Hindlimb muscle (tissue), 1 donor: ENCODE measurements around the gene NKD1. TPM values are rescaled to one million over a fixed set of nuclear protein-coding genes. Genes with fewer than 3 reads are reported as not detected.
"Not testable (repeated sequence)": the region's sequence is repeated elsewhere in the genome, so short reads cannot be mapped to it uniquely, and the experiment has no call there.

Experiments used
- DNase-seq: peaks from one replicate; pipeline ENCODE4 v3.0.0-alpha.2; 2013
- polyA plus RNA-seq: library from polyadenylated mRNA; unstranded; fragments of 120-200 nt; gene quantifications from one replicate; pipeline ENCODE4 v1.2.1, GENCODE V29; 2013; ENCODE audit not compliant: insufficient read length

NKD1 gene
- polyA plus RNA-seq, 1 donor, result 13.1 TPM

GRCh38 chr16:50559804-50560514 lies 11.8 kb downstream of the NKD1 start:
- DNase-seq, result no peak

- no peak for DNase-seq
Observed at GRCh38 chr16:50560903-50561863, 13.0 kb downstream of the NKD1 start.

GRCh38 chr16:50562657-50563056 lies 14.5 kb downstream of the NKD1 start:
- no peak for DNase-seq

GRCh38 chr16:50563989-50564388 lies 15.8 kb downstream of the NKD1 start:
- no peak for DNase-seq

- DNase-seq, result no peak
Observed at GRCh38 chr16:50565428-50565827, 17.2 kb downstream of the NKD1 start.

GRCh38 chr16:50566014-50566962 lies 18.1 kb downstream of the NKD1 start:
- DNase-seq, result no peak

- DNase-seq, result no peak
Observed at GRCh38 chr16:50567651-50568050, 19.5 kb downstream of the NKD1 start.

- DNase-seq, result no peak
Observed at GRCh38 chr16:50568187-50568815, 20.1 kb downstream of the NKD1 start.

GRCh38 chr16:50570354-50570753 lies 22.2 kb downstream of the NKD1 start:
- DNase-seq, result no peak

GRCh38 chr16:50570808-50571598 lies 22.8 kb downstream of the NKD1 start:
- DNase-seq, result no peak

- no peak for DNase-seq
Observed at GRCh38 chr16:50571786-50572185, 23.6 kb downstream of the NKD1 start.

- no peak for DNase-seq
Observed at GRCh38 chr16:50572700-50573099, 24.5 kb downstream of the NKD1 start.

GRCh38 chr16:50573279-50573678 lies 25.1 kb downstream of the NKD1 start:
- DNase-seq, result no peak

- DNase-seq, result no peak
Observed at GRCh38 chr16:50573947-50574744, 25.9 kb downstream of the NKD1 start.

- DNase-seq, result no peak
Observed at GRCh38 chr16:50574745-50575136, 26.5 kb downstream of the NKD1 start.

- no peak for DNase-seq
Observed at GRCh38 chr16:50575743-50576142, 27.5 kb downstream of the NKD1 start.

GRCh38 chr16:50576403-50577113 lies 28.4 kb downstream of the NKD1 start:
- no peak for DNase-seq

GRCh38 chr16:50578137-50578536 lies 29.9 kb downstream of the NKD1 start:
- no peak for DNase-seq

GRCh38 chr16:50579373-50579772 lies 31.2 kb downstream of the NKD1 start:
- not testable (repeated sequence) for DNase-seq
